ENCODE measurements around the gene CREBZF.
"Not testable (repeated sequence)": the region's sequence is repeated elsewhere in the genome, so short reads cannot be mapped to it uniquely, and the experiment has no call there.

CREBZF gene

GRCh38 chr11:85626496-85626895 is 38.4 kb downstream of the CREBZF start:
- DNase-seq (ENCODE audit: low spot score), result no peak

DNA sequence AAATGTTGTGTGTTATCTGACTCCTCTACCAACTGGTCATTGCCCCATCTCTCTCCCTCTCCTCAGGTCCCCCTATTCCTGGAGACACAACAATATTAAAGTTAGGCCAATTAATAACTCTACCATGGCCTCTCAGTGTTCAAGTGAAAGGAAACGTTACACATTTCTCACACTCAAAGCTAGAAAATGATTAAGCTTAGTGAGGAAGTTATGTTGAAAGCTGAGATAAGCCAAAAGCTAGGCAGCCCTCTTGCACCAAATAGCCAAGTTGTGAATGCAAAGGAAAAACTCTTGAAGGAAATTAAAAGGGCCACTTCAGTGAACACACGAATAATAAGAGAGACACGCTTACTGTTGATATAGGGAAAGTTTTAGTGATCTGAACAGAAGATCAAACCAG is 44.7 kb downstream of the CREBZF start:
- DNase-seq (ENCODE audit: low spot score), result no peak

DNA sequence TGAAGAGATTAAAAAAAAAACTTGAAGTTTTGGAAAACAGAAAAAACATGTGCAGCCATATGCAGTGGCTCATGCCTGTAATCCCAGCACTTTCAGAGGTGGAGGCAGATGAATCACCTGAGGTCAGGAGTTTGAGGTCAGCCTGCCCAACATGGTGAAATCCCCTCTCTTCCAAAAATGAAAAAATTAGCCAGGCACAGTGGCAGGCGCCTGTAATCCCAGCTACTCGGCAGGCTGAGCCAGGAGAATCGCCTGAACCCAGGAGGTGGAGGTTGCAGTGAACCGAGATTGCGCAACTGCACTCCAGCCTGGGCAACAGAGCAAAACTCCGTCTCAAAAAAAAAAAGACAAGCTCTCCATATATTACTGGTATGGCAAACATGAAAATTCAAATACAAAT is 45.4 kb downstream of the CREBZF start:
- no peak for DNase-seq (ENCODE audit: low spot score)

DNA sequence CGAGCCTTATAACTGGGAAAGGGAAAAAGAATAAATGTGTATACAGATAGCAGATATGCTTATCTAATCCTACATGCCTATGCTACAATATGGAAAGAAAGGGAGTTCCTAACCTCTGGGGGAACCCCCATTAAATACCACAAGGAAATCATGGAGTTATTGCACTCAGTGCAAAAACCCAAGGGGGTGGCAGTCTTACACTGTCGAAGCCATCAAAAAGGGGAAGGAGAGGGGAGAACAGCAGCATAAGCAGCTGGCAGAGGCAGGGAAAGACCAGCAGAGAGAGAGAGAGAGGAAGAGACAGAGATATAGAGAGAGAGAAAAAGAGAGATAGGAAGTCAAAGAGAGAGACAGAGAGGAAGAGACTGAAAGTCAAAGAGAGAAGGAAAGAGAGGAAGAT is 53.3 kb downstream of the CREBZF start:
- DNase-seq (ENCODE audit: low spot score), result not testable (repeated sequence)

Measured in Ammon's horn (tissue), 1 donor.